ENCODE results near the gene ANTXR2.

The ANTXR2 gene

GRCh38 chr4:80065601-80066000 is 7.4 kb downstream of the ANTXR2 start:
- POLR2A ChIA-PET (ENCODE audit: low non-redundant PET), result no interaction called here
- CTCF ChIA-PET, result no interaction called here
- H3K27ac ChIP-seq, result no peak overlapping the region
- no peak for DNase-seq (ENCODE audit: low spot score)
- TF ChIP-seq, protein P1, sequence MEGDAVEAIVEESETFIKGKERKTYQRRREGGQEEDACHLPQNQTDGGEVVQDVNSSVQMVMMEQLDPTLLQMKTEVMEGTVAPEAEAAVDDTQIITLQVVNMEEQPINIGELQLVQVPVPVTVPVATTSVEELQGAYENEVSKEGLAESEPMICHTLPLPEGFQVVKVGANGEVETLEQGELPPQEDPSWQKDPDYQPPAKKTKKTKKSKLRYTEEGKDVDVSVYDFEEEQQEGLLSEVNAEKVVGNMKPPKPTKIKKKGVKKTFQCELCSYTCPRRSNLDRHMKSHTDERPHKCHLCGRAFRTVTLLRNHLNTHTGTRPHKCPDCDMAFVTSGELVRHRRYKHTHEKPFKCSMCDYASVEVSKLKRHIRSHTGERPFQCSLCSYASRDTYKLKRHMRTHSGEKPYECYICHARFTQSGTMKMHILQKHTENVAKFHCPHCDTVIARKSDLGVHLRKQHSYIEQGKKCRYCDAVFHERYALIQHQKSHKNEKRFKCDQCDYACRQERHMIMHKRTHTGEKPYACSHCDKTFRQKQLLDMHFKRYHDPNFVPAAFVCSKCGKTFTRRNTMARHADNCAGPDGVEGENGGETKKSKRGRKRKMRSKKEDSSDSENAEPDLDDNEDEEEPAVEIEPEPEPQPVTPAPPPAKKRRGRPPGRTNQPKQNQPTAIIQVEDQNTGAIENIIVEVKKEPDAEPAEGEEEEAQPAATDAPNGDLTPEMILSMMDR (conservative IDR thresholded peaks at IDR 0.05; ENCODE audit: low read depth), result no peak

- H3K27ac ChIP-seq, result no peak overlapping the region
- ChIA-PET POLR2A (ENCODE audit: low non-redundant PET) (no interaction called here), CTCF (no interaction called here)
- no peak for DNase-seq (ENCODE audit: low spot score)
- TF ChIP-seq, protein P1 (conservative IDR thresholded peaks at IDR 0.05; ENCODE audit: low read depth), result no peak
These were observed 10.5 kb downstream of the ANTXR2 start for GRCh38 chr4:80062527-80062926.

GRCh38 chr4:80060804-80061203 is 12.2 kb downstream of the ANTXR2 start:
- ChIA-PET CTCF (no interaction called here), POLR2A (ENCODE audit: low non-redundant PET) (no interaction called here)
- no peak for DNase-seq (ENCODE audit: low spot score)
- no peak overlapping the region for H3K27ac ChIP-seq
- TF ChIP-seq, protein P1 (conservative IDR thresholded peaks at IDR 0.05; ENCODE audit: low read depth), result no peak

- CTCF ChIA-PET, result no interaction called here
- POLR2A ChIA-PET (ENCODE audit: low non-redundant PET), result no interaction called here
- TF ChIP-seq, protein P1 (conservative IDR thresholded peaks at IDR 0.05; ENCODE audit: low read depth), result no peak
These were observed 14.3 kb downstream of the ANTXR2 start for GRCh38 chr4:80058740-80059139.

GRCh38 chr4:80054375-80054774 is 18.7 kb downstream of the ANTXR2 start:
- no peak for DNase-seq (ENCODE audit: low spot score)
- TF ChIP-seq, protein P1 (conservative IDR thresholded peaks at IDR 0.05; ENCODE audit: low read depth), result no peak
- no peak overlapping the region for H3K27ac ChIP-seq
- CTCF ChIA-PET, result interaction anchor here (1.4 kb wide), 1 partner anchor 18 kb away, joined by 3 read pairs; the partner anchor contains the start of gene ANTXR2
- POLR2A ChIA-PET (ENCODE audit: low non-redundant PET), result no interaction called here

More at GRCh38 chr4:80058740-80059139, 14.3 kb downstream of the ANTXR2 start:
- H3K27ac ChIP-seq, result no peak overlapping the region
- DNase-seq (ENCODE audit: low spot score), result no peak

- no peak overlapping the region for H3K27ac ChIP-seq
- TF ChIP-seq, protein P1 (conservative IDR thresholded peaks at IDR 0.05; ENCODE audit: low read depth), result no peak
- CTCF ChIA-PET, result no interaction called here
- POLR2A ChIA-PET (ENCODE audit: low non-redundant PET), result no interaction called here
- DNase-seq (ENCODE audit: low spot score), result no peak
These were observed 19.7 kb downstream of the ANTXR2 start for GRCh38 chr4:80053140-80053910.
